ENCODE measurements around the gene BCOR.

DNA sequence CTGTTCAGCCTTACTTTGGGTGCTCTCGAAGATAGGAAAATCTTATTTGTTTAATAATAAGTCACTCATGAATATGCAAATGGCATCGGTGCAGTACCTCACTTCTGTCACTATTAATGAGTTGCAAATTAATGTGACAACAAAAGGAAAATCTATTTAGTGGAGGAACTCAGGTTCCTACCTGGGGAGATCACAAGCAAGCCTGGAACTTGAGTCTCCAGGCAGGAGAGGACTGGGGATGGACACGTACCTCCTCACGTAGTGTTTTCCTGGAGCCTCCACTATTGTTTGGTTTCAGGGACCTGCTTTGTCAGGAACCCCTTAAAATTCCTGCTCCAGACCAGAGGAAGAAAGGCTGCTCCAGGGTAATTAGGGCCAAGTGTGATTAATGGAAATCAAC lies 82.1 kb downstream of the BCOR start:
- TF ChIP-seq SRF (IDR thresholded peaks at IDR 0.05; ENCODE audit: low read depth) (no peak), POLR2A (IDR thresholded peaks at IDR 0.05; ENCODE audit: borderline replicate concordance, extremely low read depth, insufficient read depth, insufficient read length) (no peak), ZNF274 (IDR thresholded peaks at IDR 0.05; ENCODE audit: low read depth, low read length) (no peak), EZH2 (IDR thresholded peaks at IDR 0.05) (no peak), EZH2phosphoT487 (IDR thresholded peaks at IDR 0.05; ENCODE audit: borderline replicate concordance) (no peak)
- TF ChIP-seq, protein P1, sequence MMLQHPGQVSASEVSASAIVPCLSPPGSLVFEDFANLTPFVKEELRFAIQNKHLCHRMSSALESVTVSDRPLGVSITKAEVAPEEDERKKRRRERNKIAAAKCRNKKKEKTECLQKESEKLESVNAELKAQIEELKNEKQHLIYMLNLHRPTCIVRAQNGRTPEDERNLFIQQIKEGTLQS (IDR thresholded peaks at IDR 0.05) = no peak
- TF ChIP-seq, protein P2, sequence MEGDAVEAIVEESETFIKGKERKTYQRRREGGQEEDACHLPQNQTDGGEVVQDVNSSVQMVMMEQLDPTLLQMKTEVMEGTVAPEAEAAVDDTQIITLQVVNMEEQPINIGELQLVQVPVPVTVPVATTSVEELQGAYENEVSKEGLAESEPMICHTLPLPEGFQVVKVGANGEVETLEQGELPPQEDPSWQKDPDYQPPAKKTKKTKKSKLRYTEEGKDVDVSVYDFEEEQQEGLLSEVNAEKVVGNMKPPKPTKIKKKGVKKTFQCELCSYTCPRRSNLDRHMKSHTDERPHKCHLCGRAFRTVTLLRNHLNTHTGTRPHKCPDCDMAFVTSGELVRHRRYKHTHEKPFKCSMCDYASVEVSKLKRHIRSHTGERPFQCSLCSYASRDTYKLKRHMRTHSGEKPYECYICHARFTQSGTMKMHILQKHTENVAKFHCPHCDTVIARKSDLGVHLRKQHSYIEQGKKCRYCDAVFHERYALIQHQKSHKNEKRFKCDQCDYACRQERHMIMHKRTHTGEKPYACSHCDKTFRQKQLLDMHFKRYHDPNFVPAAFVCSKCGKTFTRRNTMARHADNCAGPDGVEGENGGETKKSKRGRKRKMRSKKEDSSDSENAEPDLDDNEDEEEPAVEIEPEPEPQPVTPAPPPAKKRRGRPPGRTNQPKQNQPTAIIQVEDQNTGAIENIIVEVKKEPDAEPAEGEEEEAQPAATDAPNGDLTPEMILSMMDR (IDR thresholded peaks at IDR 0.05 in 2 of 3, conservative IDR thresholded peaks at IDR 0.05 in 1 of 3; ENCODE audit: borderline replicate concordance in 1 of 3, insufficient read depth in 1 of 3, low read depth in 2 of 3, low read length in 2 of 3) = no peak
